B cell (primary cell): ENCODE measurements around the gene ATP6V0A1. TPM values are rescaled to one million over a fixed set of nuclear protein-coding genes. Genes with fewer than 3 reads are reported as not detected.

Experiments used
- ATAC-seq: fragments of 200-7000 bp; cut with Tn5 transposase; one replicate; pipeline ENCODE4 v1.10.0; 2021; ENCODE audit warnings: low read depth, mild to moderate bottlenecking, moderate number of reproducible peaks, moderate library complexity
- CTCF ChIA-PET: fragments of 350-600 bp; sonication (Branson Sonifier 250); formaldehyde crosslinking; loops from one replicate; lab custom pipeline; 2021; ENCODE audit warnings: antibody characterized with exemption, inconsistent platforms; lab: Charles Lee
- POLR2A ChIA-PET: fragments of 350-600 bp; sonication (Branson Sonifier 250); formaldehyde crosslinking; loops from one replicate; lab custom pipeline; 2021; ENCODE audit warnings: antibody characterized with exemption; lab: Charles Lee
- DNase-seq: peaks from one replicate; pipeline ENCODE4 v3.0.0; 2013
- H2AFZ ChIP-seq: 2 replicates; pipeline ENCODE4 v1.6.1; 2012; ENCODE audit warnings: mild to moderate bottlenecking, low read depth, low read length; ENCODE audit not compliant: insufficient read depth, poor library complexity, severe bottlenecking
- H3K27ac ChIP-seq, 2 donors: 1 replicate in 1 of 2; 2 replicates in 1 of 2; pipeline ENCODE4 v1.5.1; 2012 to 2013; ENCODE audit warnings: low read length in 2 of 2, mild to moderate bottlenecking in 2 of 2, moderate library complexity in 1 of 2
- H3K27me3 ChIP-seq, 4 experiments: fragments of 200-600 bp in 1 of 4; sonication (generic) in 1 of 4; replicated peaks in 1 of 4; 1 replicate in 2 of 4; 2 replicates in 2 of 4; pipeline versions ENCODE4 v1.6.1 to v1.7.0; 2013 to 2016; ENCODE audit warnings: low read length in 3 of 4, mild to moderate bottlenecking in 2 of 4, mixed read lengths in 1 of 4, moderate library complexity in 1 of 4; ENCODE audit not compliant: insufficient read depth in 4 of 4, control insufficient read depth in 3 of 4; ENCODE audit errors: control extremely low read depth in 1 of 4
- H3K36me3 ChIP-seq, 2 experiments: replicated peaks in 1 of 2; 1 replicate in 1 of 2; 2 replicates in 1 of 2; pipeline versions ENCODE4 v1.6.1 to v1.7.1; 2013; ENCODE audit warnings: low read length in 1 of 2; ENCODE audit not compliant: insufficient read depth in 2 of 2, control insufficient read depth in 1 of 2; ENCODE audit errors: control extremely low read depth in 1 of 2, extremely low read depth in 1 of 2
- H3K4me1 ChIP-seq, 2 donors: fragments of 200-600 bp in 1 of 2; sonication (generic) in 1 of 2; 1 replicate in 1 of 2; 2 replicates in 1 of 2; pipeline versions ENCODE4 v1.5.1 to v1.6.1; 2013 to 2017; ENCODE audit warnings: low read length in 2 of 2; ENCODE audit not compliant: control insufficient read depth in 2 of 2, insufficient read depth in 2 of 2
- H3K4me2 ChIP-seq: replicated peaks from 2 replicates; pipeline ENCODE3; 2012; ENCODE audit warnings: mild to moderate bottlenecking, low read depth, low read length; ENCODE audit not compliant: poor library complexity, severe bottlenecking
- H3K4me3 ChIP-seq, 5 experiments: fragments of 200-600 bp in 1 of 5; sonication (generic) in 1 of 5; 1 replicate in 3 of 5; 2 replicates in 2 of 5; pipeline versions ENCODE4 v1.5.1 to v1.7.0; 2011 to 2016; ENCODE audit warnings: low read length in 4 of 5, mild to moderate bottlenecking in 4 of 5, low read depth in 2 of 5, control low read depth in 1 of 5, moderate library complexity in 1 of 5; ENCODE audit not compliant: insufficient read depth in 1 of 5; ENCODE audit errors: control extremely low read depth in 1 of 5, extremely low read depth in 1 of 5
- H3K79me2 ChIP-seq: fragments of 200-600 bp; sonication (generic); one replicate; pipeline ENCODE4 v1.6.0; 2016; ENCODE audit warnings: low read length; ENCODE audit not compliant: control insufficient read depth, insufficient read depth
- H3K9ac ChIP-seq: fragments of 200-600 bp; sonication (generic); 2 replicates; pipeline ENCODE4 v1.6.1; 2017; ENCODE audit warnings: mild to moderate bottlenecking, low read length, moderate library complexity
- H3K9me3 ChIP-seq, 3 donors: one replicate each; pipeline versions ENCODE4 v1.6.1 to v1.7.1; 2013; ENCODE audit warnings: low read length in 2 of 3; ENCODE audit not compliant: control insufficient read depth in 2 of 3, insufficient read depth in 1 of 3; ENCODE audit errors: control extremely low read depth in 1 of 3
- H4K20me1 ChIP-seq: 2 replicates; pipeline ENCODE4 v1.6.0; 2012; ENCODE audit warnings: mild to moderate bottlenecking, low read length; ENCODE audit not compliant: insufficient read depth, control insufficient read depth, poor library complexity, severe bottlenecking
- H3K27ac Mint-ChIP-seq: one replicate; pipeline ENCODE4 v1.8.0; 2021; ENCODE audit warnings: mixed read lengths
- H3K27me3 Mint-ChIP-seq: one replicate; pipeline ENCODE4 v1.8.0; 2021; ENCODE audit warnings: mixed read lengths
- H3K4me1 Mint-ChIP-seq: one replicate; pipeline ENCODE4 v1.8.0; 2021; ENCODE audit warnings: mixed read lengths
- H3K4me3 Mint-ChIP-seq: one replicate; pipeline ENCODE4 v1.8.0; 2021; ENCODE audit warnings: mixed read lengths
- H3K9me3 Mint-ChIP-seq: one replicate; pipeline ENCODE4 v1.8.0; 2022; ENCODE audit warnings: mixed read lengths; ENCODE audit not compliant: insufficient read depth
- EZH2 ChIP-seq: IDR thresholded peaks from 2 replicates; pipeline ENCODE4 v1.6.1; 2012; ENCODE audit warnings: borderline replicate concordance, low read depth, mild to moderate bottlenecking, moderate library complexity, low read length; ENCODE audit not compliant: insufficient read depth, poor library complexity, severe bottlenecking
- WGBS: methylation state at CpG from one replicate; pipeline ENCODE4 v1.1.5; 2013; ENCODE audit warnings: missing lambda C conversion rate; ENCODE audit not compliant: insufficient coverage; 5-methylcytosine and 5-hydroxymethylcytosine counted together
- intact Hi-C: fragments of 100-400 bp; cut with micrococcal nuclease; formaldehyde crosslinking; loops from one replicate; pipeline ENCODE4 v1.10.0; 2022
- polyA plus RNA-seq: library from polyadenylated mRNA; depleted of rRNA; stranded (reverse); fragments of >200 nt; gene quantifications from 2 replicates; pipeline ENCODE4 v1.2.3, GENCODE V29; 2012
- total RNA-seq, 2 donors: library from RNA; stranded (reverse); fragments of 120-200 nt in 1 of 2; gene quantifications; 1 replicate in 1 of 2; 2 replicates in 1 of 2; pipeline versions ENCODE4 v1.2.3 to v1.2.4, GENCODE V29; 2013 to 2022
- TF ChIP-seq, protein P1 (sequence below): fragments of 200-600 bp; IDR thresholded peaks from one replicate; pipeline ENCODE4 v1.8.0; 2022; ENCODE audit warnings: antibody characterized with exemption, mild to moderate bottlenecking

Gene ATP6V0A1
- total and polyA plus RNA-seq, 2 donors (not counting 1 experiment from before 2014, with no cell fraction given), result 59.1 to 90.9 TPM

DNA sequence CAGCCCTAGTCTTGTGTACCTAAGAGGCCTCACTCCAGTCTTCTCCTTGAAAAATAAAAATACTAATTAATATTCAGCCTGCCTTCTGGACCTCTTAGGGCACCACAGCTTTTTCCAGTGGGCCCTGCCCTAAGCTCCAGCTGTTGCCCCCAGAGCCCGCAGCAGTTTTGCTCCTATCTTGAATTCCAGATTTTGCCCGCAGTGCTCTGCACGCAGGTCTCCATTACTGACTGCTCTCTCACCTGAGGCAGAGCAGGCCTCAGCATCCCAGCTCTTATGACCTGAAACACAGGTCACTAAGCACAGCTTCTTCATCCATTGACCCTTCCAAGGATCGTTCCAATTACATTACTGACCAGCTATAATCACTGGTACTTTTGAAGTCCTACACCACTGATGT, 49.0 kb downstream of the ATP6V0A1 start:
- H3K4me1 Mint-ChIP-seq, result peaks cover 14% of the 10 kb centered on the region
- H3K27me3 ChIP-seq, result no peaks in the 10 kb centered on the region
- peaks cover 4 to 62% of the 10 kb centered on the region in 2 experiments for H3K36me3 ChIP-seq
- intact Hi-C loops, result no loop called here
- H3K9me3 Mint-ChIP-seq, result no peaks in the 10 kb centered on the region
- TF ChIP-seq, protein P1, sequence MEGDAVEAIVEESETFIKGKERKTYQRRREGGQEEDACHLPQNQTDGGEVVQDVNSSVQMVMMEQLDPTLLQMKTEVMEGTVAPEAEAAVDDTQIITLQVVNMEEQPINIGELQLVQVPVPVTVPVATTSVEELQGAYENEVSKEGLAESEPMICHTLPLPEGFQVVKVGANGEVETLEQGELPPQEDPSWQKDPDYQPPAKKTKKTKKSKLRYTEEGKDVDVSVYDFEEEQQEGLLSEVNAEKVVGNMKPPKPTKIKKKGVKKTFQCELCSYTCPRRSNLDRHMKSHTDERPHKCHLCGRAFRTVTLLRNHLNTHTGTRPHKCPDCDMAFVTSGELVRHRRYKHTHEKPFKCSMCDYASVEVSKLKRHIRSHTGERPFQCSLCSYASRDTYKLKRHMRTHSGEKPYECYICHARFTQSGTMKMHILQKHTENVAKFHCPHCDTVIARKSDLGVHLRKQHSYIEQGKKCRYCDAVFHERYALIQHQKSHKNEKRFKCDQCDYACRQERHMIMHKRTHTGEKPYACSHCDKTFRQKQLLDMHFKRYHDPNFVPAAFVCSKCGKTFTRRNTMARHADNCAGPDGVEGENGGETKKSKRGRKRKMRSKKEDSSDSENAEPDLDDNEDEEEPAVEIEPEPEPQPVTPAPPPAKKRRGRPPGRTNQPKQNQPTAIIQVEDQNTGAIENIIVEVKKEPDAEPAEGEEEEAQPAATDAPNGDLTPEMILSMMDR, result no peak
- TF ChIP-seq EZH2, result no peak
- no peaks in the 10 kb centered on the region for H3K79me2 ChIP-seq
- no peaks in the 10 kb centered on the region for H3K9me3 ChIP-seq
- H4K20me1 ChIP-seq, result no peaks in the 10 kb centered on the region
- H3K27me3 Mint-ChIP-seq, result no peaks in the 10 kb centered on the region
- ChIA-PET POLR2A (no interaction called here), CTCF (interaction anchor here (0.6 to 1.4 kb wide), 2 partner anchors 13 to 79 kb away, joined by 3 read pairs; no protein-coding TSS in a partner anchor)
- no peak overlapping the region for H3K27ac ChIP-seq
- ATAC-seq (no peak), DNase-seq (no peak)
- WGBS, result 96% methylated on average over 3 of the region's 4 CpGs
- H2AFZ ChIP-seq, result no peak overlapping the region
- H3K27ac Mint-ChIP-seq, result no peak overlapping the region
- H3K9ac ChIP-seq, result no peak overlapping the region
- H3K4me3 Mint-ChIP-seq, result no peak overlapping the region
- peaks cover 7 to 12% of the 10 kb centered on the region in 2 donors for H3K4me1 ChIP-seq
- H3K4me2 ChIP-seq, result no peak overlapping the region
- no peak overlapping the region for H3K4me3 ChIP-seq

DNA sequence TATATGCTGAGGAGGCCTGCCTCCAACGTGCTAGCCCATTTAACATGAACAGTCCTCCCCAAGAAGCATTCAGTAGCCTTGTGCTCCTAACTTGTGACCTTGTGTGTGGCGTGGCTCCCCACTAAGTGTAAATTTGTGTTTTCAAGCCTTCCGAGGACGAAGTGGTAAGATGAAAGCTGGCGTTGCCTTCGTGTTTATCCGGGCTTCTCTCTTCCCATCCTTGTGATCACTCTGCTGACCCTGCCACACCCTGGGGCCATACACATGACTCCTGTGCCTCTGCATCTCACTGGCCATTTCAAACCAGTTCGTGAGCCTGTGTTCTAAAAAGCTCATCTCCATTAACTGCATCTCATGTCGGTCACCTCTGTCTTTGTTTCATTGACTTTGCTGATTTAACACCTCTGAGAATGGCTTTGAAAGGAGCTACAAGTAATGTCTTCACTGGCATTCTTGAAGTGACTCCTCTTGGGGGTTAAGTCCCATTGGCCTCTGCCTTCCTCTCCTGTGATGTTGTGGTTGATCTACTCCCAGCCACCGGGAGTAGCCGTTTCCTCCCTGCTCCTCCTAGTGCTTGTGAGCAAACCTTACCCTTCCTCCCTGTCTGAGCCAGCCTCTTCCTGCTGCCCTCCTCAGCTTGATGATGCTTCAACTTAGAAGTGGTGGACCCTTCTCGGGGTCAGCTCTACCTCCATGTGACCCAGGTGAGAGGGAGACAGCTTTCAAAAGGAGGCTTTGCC, 49.9 kb downstream of the ATP6V0A1 start:
- H2AFZ ChIP-seq, result no peak overlapping the region
- no peak overlapping the region for H3K27ac ChIP-seq
- peaks cover 0 to 56% of the 10 kb centered on the region in 2 experiments for H3K36me3 ChIP-seq
- no peaks in the 10 kb centered on the region for H3K27me3 ChIP-seq
- no peak overlapping the region for H3K4me3 ChIP-seq
- intact Hi-C loops, result no loop called here
- peaks cover 14% of the 10 kb centered on the region for H3K4me1 Mint-ChIP-seq
- 76% methylated on average over 9 of the region's 12 CpGs for WGBS
- no peaks in the 10 kb centered on the region for H3K9me3 ChIP-seq
- H4K20me1 ChIP-seq, result no peaks in the 10 kb centered on the region
- ChIA-PET CTCF (interaction anchor here (1.1 to 1.5 kb wide), 3 partner anchors 9 to 21 kb away, joined by 3 to 4 read pairs (median 3); no protein-coding TSS in a partner anchor), POLR2A (no interaction called here)
- TF ChIP-seq EZH2, result no peak
- TF ChIP-seq, protein P1, result no peak
- H3K79me2 ChIP-seq, result no peaks in the 10 kb centered on the region
- no peak overlapping the region for H3K27ac Mint-ChIP-seq
- DNase-seq (no peak), ATAC-seq (no peak)
- no peak overlapping the region for H3K9ac ChIP-seq
- no peaks in the 10 kb centered on the region for H3K9me3 Mint-ChIP-seq
- H3K4me2 ChIP-seq, result no peak overlapping the region
- H3K4me3 Mint-ChIP-seq, result no peak overlapping the region
- H3K4me1 ChIP-seq, result peaks cover 7 to 12% of the 10 kb centered on the region in 2 donors
- no peaks in the 10 kb centered on the region for H3K27me3 Mint-ChIP-seq
